ENCODE results near the gene MAN2A1. TPM values are rescaled to one million over a fixed set of nuclear protein-coding genes. Genes with fewer than 3 reads are reported as not detected.

The MAN2A1 gene
- total RNA-seq, 2 donors from 2014 or later, result 29.6 to 36.2 TPM

GRCh38 chr5:109721741-109722140 is 32.0 kb downstream of the MAN2A1 start:
- Histone ChIP-seq H3K4me1 (replicated peaks) (no peaks in the 10 kb centered on the region), H3K4me3 (no peak overlapping the region), H3K36me3 (no peaks in the 10 kb centered on the region), H3K27me3 (replicated peaks; ENCODE audit: insufficient read depth) (no peaks in the 10 kb centered on the region), H3K9me3 (no peaks in the 10 kb centered on the region), H3K27ac (no peak overlapping the region)
- WGBS, result 100% methylated on average over 1 of the region's 1 CpG
- TF ChIP-seq CTCF (IDR thresholded peaks at IDR 0.05), result no peak
- no peak for DNase-seq (ENCODE audit: low spot score)
- intact Hi-C loops (cut with DNase I), result no loop called here

DNA sequence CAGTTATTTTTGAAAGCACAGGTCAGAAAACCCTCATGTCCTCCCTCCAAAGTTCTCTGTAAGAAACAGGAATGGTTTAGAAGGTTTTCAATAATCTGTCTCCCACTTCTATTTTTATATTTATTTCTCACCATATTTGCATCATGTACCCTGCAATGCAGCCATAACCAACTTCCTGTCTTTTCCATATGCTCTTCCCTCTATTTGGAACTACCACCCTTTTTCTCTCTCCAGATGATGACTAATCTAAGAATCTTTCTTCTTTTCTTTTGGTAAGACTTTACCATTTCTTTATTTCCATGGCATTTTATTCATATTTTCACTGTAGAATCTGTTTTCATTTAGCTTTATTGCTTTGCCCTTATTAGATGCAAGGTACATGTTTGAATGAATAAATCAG is 33.9 kb downstream of the MAN2A1 start:
- H3K4me1 ChIP-seq (replicated peaks), result no peaks in the 10 kb centered on the region
- no peak overlapping the region for H3K4me3 ChIP-seq
- intact Hi-C loops (cut with DNase I), result no loop called here
- DNase-seq (ENCODE audit: low spot score), result no peak
- no peak for TF ChIP-seq POLR2AphosphoS5 (IDR thresholded peaks at IDR 0.05)
- TF ChIP-seq POLR2A (IDR thresholded peaks at IDR 0.05), result no peak
- no peak for TF ChIP-seq CTCF (IDR thresholded peaks at IDR 0.05)
- no peak overlapping the region for H3K27ac ChIP-seq
- no peaks in the 10 kb centered on the region for H3K27me3 ChIP-seq (replicated peaks; ENCODE audit: insufficient read depth)
- H3K9me3 ChIP-seq, result no peaks in the 10 kb centered on the region
- H3K36me3 ChIP-seq, result no peaks in the 10 kb centered on the region

DNA sequence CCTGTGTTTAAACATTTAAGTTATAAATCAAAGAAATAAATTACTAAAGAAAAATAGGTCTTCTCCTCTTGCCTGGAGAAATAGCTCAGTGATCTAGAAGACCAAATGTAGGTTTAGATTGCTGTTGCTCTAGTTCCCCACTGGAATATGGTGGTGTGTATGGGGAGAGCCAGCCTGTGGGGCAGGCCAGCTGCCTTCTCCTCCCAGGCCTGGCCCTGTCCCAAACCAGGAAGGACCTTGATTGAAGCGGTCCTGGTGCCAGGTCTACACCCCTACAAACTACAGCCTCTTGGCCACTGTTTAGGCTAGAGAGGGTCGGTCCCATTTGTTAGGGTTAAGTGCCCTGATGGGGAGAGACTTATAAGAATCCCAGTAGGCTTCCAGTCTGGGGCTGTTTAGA is 35.4 kb downstream of the MAN2A1 start:
- intact Hi-C loops (cut with DNase I), result no loop called here
- WGBS, result 92% methylated on average over 2 of the region's 2 CpGs
- H3K9me3 ChIP-seq, result no peaks in the 10 kb centered on the region
- H3K4me3 ChIP-seq, result no peak overlapping the region
- no peak for DNase-seq (ENCODE audit: low spot score)
- no peak overlapping the region for H3K27ac ChIP-seq
- TF ChIP-seq POLR2A (IDR thresholded peaks at IDR 0.05) (no peak), POLR2AphosphoS5 (IDR thresholded peaks at IDR 0.05) (no peak), CTCF (IDR thresholded peaks at IDR 0.05) (no peak)
- no peaks in the 10 kb centered on the region for H3K4me1 ChIP-seq (replicated peaks)
- H3K27me3 ChIP-seq (replicated peaks; ENCODE audit: insufficient read depth), result no peaks in the 10 kb centered on the region
- no peaks in the 10 kb centered on the region for H3K36me3 ChIP-seq

DNA sequence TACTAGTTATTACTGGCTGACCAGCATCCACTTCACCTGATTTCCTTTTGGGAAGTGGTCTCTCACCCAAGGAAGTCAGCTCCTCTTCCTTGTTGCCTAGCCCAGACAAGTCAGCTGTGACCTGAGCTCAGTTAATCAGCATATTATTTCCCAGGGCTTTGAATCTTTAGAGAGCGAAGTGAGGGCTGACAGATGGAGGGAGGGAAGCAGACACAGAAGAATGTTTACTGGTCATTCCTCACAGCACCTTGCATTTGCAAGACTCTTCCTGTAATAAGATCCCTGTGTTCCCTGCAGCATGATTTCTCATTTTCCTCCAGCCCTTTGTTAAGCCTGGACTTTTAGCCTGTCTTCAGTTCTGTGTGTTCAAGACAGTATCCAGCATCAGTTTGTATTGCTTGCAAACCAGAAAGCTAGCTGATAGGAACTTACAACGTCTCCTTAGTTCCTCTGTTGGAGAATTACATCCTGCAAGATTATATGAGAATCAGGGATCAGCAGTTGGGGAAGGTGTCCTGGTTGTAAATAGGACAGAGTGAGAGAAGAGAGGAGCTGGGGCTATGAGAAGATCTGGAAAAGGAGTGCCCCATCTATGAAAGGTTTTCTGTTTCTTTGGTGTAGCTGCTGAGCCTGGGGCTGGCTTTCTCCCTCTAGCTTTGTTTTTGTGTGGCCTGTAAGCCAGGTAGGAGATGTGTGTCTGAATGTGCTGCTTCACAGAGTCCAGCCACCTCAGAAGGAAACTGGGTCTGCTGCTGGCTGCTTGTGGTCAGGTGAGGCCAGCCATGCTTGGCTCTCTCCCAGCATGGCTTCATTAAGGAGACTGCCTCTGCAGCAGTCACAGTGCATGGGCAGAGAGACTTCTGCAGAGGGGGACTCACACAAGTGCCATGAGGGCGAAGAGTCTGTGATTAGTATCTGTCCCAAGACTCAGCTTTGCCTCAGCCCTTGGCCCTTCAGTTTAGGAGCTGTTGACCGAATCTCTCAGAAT is 50.3 kb downstream of the MAN2A1 start:
- TF ChIP-seq CTCF (IDR thresholded peaks at IDR 0.05) (no peak), POLR2AphosphoS5 (IDR thresholded peaks at IDR 0.05) (no peak), POLR2A (IDR thresholded peaks at IDR 0.05) (no peak)
- no peak overlapping the region for H3K27ac ChIP-seq
- intact Hi-C loops (cut with DNase I), result no loop called here

DNA sequence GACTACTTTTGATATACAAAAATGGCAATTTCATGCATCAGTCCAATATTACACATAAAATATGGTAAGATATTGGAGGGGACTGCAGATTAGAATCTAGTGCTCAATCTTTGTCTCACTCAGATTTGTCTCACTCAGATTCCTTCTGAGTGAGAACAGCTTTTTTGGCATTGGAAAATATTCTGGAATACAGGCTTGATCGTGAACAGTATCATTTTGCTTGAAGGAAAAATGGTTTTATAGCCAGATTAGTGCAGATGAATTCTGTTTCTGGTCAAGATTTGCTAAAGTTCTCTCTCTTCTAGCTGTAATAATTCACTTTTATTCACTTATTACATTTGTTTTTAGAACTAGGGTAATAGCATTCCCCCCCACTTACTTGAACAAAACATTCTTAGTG is 51.2 kb downstream of the MAN2A1 start:
- H3K4me1 ChIP-seq (replicated peaks), result no peaks in the 10 kb centered on the region
- H3K9me3 ChIP-seq, result no peaks in the 10 kb centered on the region
- no peaks in the 10 kb centered on the region for H3K36me3 ChIP-seq
- no peak overlapping the region for H3K4me3 ChIP-seq
- no peak for DNase-seq (ENCODE audit: low spot score)
- H3K27me3 ChIP-seq (replicated peaks; ENCODE audit: insufficient read depth), result no peaks in the 10 kb centered on the region
- WGBS, result 28% methylated on average over 1 of the region's 1 CpG
- TF ChIP-seq POLR2A (IDR thresholded peaks at IDR 0.05), result no peak
- no peak for TF ChIP-seq CTCF (IDR thresholded peaks at IDR 0.05)
- no peak for TF ChIP-seq POLR2AphosphoS5 (IDR thresholded peaks at IDR 0.05)
- intact Hi-C loops (cut with DNase I), result no loop called here
- H3K27ac ChIP-seq, result no peak overlapping the region

More for the DNA sequence above, 50.3 kb downstream of the MAN2A1 start:
- H3K4me3 ChIP-seq, result no peak overlapping the region
- DNase-seq (ENCODE audit: low spot score), result no peak
- H3K4me1 ChIP-seq (replicated peaks), result no peaks in the 10 kb centered on the region
- 39% methylated on average over 4 of the region's 4 CpGs for WGBS
- no peaks in the 10 kb centered on the region for H3K27me3 ChIP-seq (replicated peaks; ENCODE audit: insufficient read depth)
- no peaks in the 10 kb centered on the region for H3K9me3 ChIP-seq
- no peaks in the 10 kb centered on the region for H3K36me3 ChIP-seq
